Gastroesophageal sphincter (tissue), 4 donors: ENCODE data around the gene TMEM87A. TPM values are rescaled to one million over a fixed set of nuclear protein-coding genes. Genes with fewer than 3 reads are reported as not detected.

Experiments used
- ATAC-seq: fragments of 150-250 bp; one replicate; pipeline ENCODE4 v1.9.1; 2016; ENCODE audit warnings: mild to moderate bottlenecking, moderate library complexity
- H3K27ac ChIP-seq, 4 donors: fragments of 200-600 bp; sonication (generic) in 3 of 4; 1 replicate in 3 of 4; 2 replicates in 1 of 4; pipeline ENCODE4 v1.5.1; 2016 to 2019
- H3K27me3 ChIP-seq: fragments of 200-600 bp; sonication (generic); one replicate; pipeline ENCODE4 v1.5.1; 2019
- H3K36me3 ChIP-seq, 2 donors: fragments of 200-600 bp; sonication (generic); one replicate each; pipeline ENCODE4 v1.5.1; 2019; ENCODE audit warnings: control low read depth in 1 of 2
- H3K4me1 ChIP-seq, 3 donors: fragments of 200-600 bp; sonication (generic); 1 replicate in 2 of 3; 2 replicates in 1 of 3; pipeline ENCODE4 v1.5.1; 2016 to 2019; ENCODE audit warnings: control low read depth in 2 of 3
- H3K4me3 ChIP-seq, 2 donors: fragments of 200-600 bp; sonication (generic); one replicate each; pipeline ENCODE4 v1.5.1; 2019; ENCODE audit warnings: mild to moderate bottlenecking in 1 of 2, moderate library complexity in 1 of 2
- H3K9me3 ChIP-seq, 3 donors: fragments of 200-600 bp; sonication (generic); one replicate each; pipeline ENCODE4 v1.5.1; 2017 to 2019; ENCODE audit warnings: control low read depth in 2 of 3
- EP300 ChIP-seq: sonication (generic); formaldehyde crosslinking; IDR thresholded peaks from one replicate; pipeline ENCODE4 v1.6.1; 2017; ENCODE audit warnings: antibody characterized with exemption, mild to moderate bottlenecking
- POLR2A ChIP-seq, 2 donors: fragments of 450-650 bp; IDR thresholded peaks; one replicate each; pipeline ENCODE4 v1.6.1; 2017; ENCODE audit warnings: antibody characterized with exemption in 2 of 2, mild to moderate bottlenecking in 2 of 2, moderate library complexity in 1 of 2
- POLR2AphosphoS5 ChIP-seq: sonication (generic); formaldehyde crosslinking; IDR thresholded peaks from one replicate; pipeline ENCODE4 v1.6.1; 2017; ENCODE audit warnings: antibody characterized with exemption
- WGBS, 2 donors: methylation state at CpG; one replicate each; pipeline ENCODE4 v1.1.5; 2018; ENCODE audit warnings: low coverage in 1 of 2; 5-methylcytosine and 5-hydroxymethylcytosine counted together
- total RNA-seq, 4 donors: library from RNA; depleted of rRNA; stranded (reverse); fragments of >200 nt; gene quantifications; one replicate each; pipeline ENCODE4 v1.1.0, GENCODE V29; 2016
- TF ChIP-seq, protein P1 (sequence below), 4 experiments: fragments of 200-600 bp in 2 of 4; fragments of 450-650 bp in 2 of 4; sonication (generic) in 1 of 4; IDR thresholded peaks; one replicate each; pipeline ENCODE4 v1.5.1; 2017 to 2019; ENCODE audit warnings: antibody characterized with exemption in 4 of 4, mild to moderate bottlenecking in 2 of 4, moderate library complexity in 2 of 4

TMEM87A gene
- total RNA-seq, 4 donors from 2014 or later = 49.7 to 70.0 (median 65.9) TPM

GRCh38 chr15:42279234-42279723 lies 6.0 kb upstream of the TMEM87A start:
- H3K27me3 ChIP-seq = no peaks in the 10 kb centered on the region
- H3K4me3 ChIP-seq = no peak overlapping the region
- H3K9me3 ChIP-seq = no peaks in the 10 kb centered on the region
- TF ChIP-seq EP300 = no peak
- no peak for TF ChIP-seq POLR2AphosphoS5
- TF ChIP-seq, protein P1, sequence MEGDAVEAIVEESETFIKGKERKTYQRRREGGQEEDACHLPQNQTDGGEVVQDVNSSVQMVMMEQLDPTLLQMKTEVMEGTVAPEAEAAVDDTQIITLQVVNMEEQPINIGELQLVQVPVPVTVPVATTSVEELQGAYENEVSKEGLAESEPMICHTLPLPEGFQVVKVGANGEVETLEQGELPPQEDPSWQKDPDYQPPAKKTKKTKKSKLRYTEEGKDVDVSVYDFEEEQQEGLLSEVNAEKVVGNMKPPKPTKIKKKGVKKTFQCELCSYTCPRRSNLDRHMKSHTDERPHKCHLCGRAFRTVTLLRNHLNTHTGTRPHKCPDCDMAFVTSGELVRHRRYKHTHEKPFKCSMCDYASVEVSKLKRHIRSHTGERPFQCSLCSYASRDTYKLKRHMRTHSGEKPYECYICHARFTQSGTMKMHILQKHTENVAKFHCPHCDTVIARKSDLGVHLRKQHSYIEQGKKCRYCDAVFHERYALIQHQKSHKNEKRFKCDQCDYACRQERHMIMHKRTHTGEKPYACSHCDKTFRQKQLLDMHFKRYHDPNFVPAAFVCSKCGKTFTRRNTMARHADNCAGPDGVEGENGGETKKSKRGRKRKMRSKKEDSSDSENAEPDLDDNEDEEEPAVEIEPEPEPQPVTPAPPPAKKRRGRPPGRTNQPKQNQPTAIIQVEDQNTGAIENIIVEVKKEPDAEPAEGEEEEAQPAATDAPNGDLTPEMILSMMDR (IDR thresholded peaks at IDR 0.05) = no peak
- H3K27ac ChIP-seq = no peak overlapping the region
- peaks cover 0 to 62% of the 10 kb centered on the region in 2 donors for H3K36me3 ChIP-seq
- peaks cover 8 to 20% (median 9%) of the 10 kb centered on the region in 3 donors for H3K4me1 ChIP-seq
- 70 to 76% methylated on average over 3 of the region's 3 CpGs for WGBS, 2 donors
- no peak for ATAC-seq

DNA sequence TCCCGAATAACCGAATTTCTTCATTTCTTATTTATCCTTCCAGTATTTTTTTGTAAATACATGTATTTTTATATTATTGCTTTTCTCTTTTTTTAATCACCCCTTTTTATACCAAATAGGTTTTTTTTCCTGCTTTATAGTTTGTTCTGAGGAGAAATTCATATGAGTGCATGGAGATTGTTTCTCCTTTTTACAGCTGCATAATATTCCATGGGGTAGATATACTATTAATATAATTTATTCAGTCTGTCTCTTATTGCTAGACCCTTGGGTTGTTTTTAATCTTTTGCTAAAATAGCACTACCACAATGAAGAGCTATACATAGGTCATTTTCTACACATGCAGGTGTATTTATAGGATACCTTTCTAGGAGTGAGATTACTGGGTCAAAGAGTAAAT lies 3.5 kb upstream of the TMEM87A start:
- peaks cover 0 to 36% of the 10 kb centered on the region in 2 donors for H3K36me3 ChIP-seq
- H3K27me3 ChIP-seq = no peaks in the 10 kb centered on the region
- H3K4me3 ChIP-seq = no peak overlapping the region
- no peaks in the 10 kb centered on the region for H3K9me3 ChIP-seq
- 92 to 95% methylated on average over 2 of the region's 2 CpGs for WGBS, 2 donors
- H3K4me1 ChIP-seq = peaks cover 14 to 29% (median 15%) of the 10 kb centered on the region in 3 donors
- ATAC-seq = no peak
- no peak for TF ChIP-seq EP300
- no peak for TF ChIP-seq POLR2A (IDR thresholded peaks at IDR 0.05)
- no peak for TF ChIP-seq POLR2AphosphoS5
- TF ChIP-seq, protein P1 (IDR thresholded peaks at IDR 0.05) = no peak
- peak overlapping the region in 1 of 4 donors; percentile 95 for H3K27ac ChIP-seq

- WGBS, 2 donors = 47 to 50% methylated on average over 4 of the region's 4 CpGs
- ATAC-seq = no peak
- H3K4me1 ChIP-seq = peaks cover 14 to 38% (median 20%) of the 10 kb centered on the region in 3 donors
- H3K4me3 ChIP-seq = peak overlapping the region in 1 of 2 donors; percentile 9
- peak overlapping the region; percentile 95 to 99 (median 98) for H3K27ac ChIP-seq
- H3K27me3 ChIP-seq = no peaks in the 10 kb centered on the region
- TF ChIP-seq POLR2A (IDR thresholded peaks at IDR 0.05) = no peak
- TF ChIP-seq EP300 = no peak
- TF ChIP-seq, protein P1 (IDR thresholded peaks at IDR 0.05) = no peak
- TF ChIP-seq POLR2AphosphoS5 = no peak
- no peaks in the 10 kb centered on the region for H3K9me3 ChIP-seq
- H3K36me3 ChIP-seq = peaks cover 0 to 28% of the 10 kb centered on the region in 2 donors
These were observed 2.7 kb upstream of the TMEM87A start for GRCh38 chr15:42275780-42276391.

- TF ChIP-seq EP300 (no peak), POLR2AphosphoS5 (no peak), POLR2A (IDR thresholded peaks at IDR 0.05) (no peak)
- TF ChIP-seq, protein P1 (IDR thresholded peaks at IDR 0.05) = no peak
- peaks cover 17 to 49% (median 23%) of the 10 kb centered on the region in 3 donors for H3K4me1 ChIP-seq
- WGBS, 2 donors = 33 to 43% methylated on average over 4 to 6 of the region's 6 CpGs
- H3K36me3 ChIP-seq = peaks cover 0 to 15% of the 10 kb centered on the region in 2 donors
- peak overlapping the region; percentile 70 to 77 for H3K4me3 ChIP-seq
- H3K27me3 ChIP-seq = no peaks in the 10 kb centered on the region
- peak overlapping the region; percentile 95 to 99 (median 98) for H3K27ac ChIP-seq
- ATAC-seq = no peak
- no peaks in the 10 kb centered on the region for H3K9me3 ChIP-seq
These were observed 1.4 kb upstream of the TMEM87A start for GRCh38 chr15:42274702-42274989.
